HCT116 (cell line): ENCODE data around the gene ALX4.

Experiments used
- EGR1 ChIP-seq: IDR thresholded peaks from 2 replicates; pipeline ENCODE4 v1.6.1; 2012; ENCODE audit warnings: low read depth
- ELF1 ChIP-seq: IDR thresholded peaks from 2 replicates; pipeline ENCODE4 v1.6.1; 2012; ENCODE audit warnings: low read depth, borderline replicate concordance
- EZH2 ChIP-seq: fragments of 200-600 bp; sonication (generic); IDR thresholded peaks from 2 replicates; pipeline ENCODE4 v1.6.1; 2017; ENCODE audit warnings: antibody characterized with exemption, mixed run types
- POLR2A ChIP-seq: IDR thresholded peaks from 2 replicates; pipeline ENCODE4 v1.7.0; 2011; ENCODE audit warnings: borderline replicate concordance; ENCODE audit not compliant: insufficient read depth, insufficient read length; ENCODE audit errors: extremely low read depth
- POLR2AphosphoS5 ChIP-seq: IDR thresholded peaks from 2 replicates; pipeline ENCODE4 v1.6.1; 2011; ENCODE audit warnings: mild to moderate bottlenecking, low read depth, low read length, moderate library complexity
- RAD21 ChIP-seq: IDR thresholded peaks from 2 replicates; pipeline ENCODE4 v1.6.1; 2012; ENCODE audit warnings: low read depth, mild to moderate bottlenecking
- REST ChIP-seq: IDR thresholded peaks from 2 replicates; pipeline ENCODE4 v1.6.1; 2012; ENCODE audit warnings: low read depth
- SP1 ChIP-seq: IDR thresholded peaks from 2 replicates; pipeline ENCODE4 v1.6.1; 2012; ENCODE audit warnings: low read depth
- TCF7L2 ChIP-seq: IDR thresholded peaks from 2 replicates; pipeline ENCODE4 v1.7.0; 2011; ENCODE audit warnings: borderline replicate concordance, inconsistent platforms; ENCODE audit not compliant: insufficient read depth, insufficient read length; ENCODE audit errors: extremely low read depth
- ZFX ChIP-seq: fragments of 450-650 bp; IDR thresholded peaks from 2 replicates; pipeline ENCODE4 v1.6.1; 2017
- TF ChIP-seq, protein P1 (sequence below), 3 experiments: fragments of 200-600 bp in 1 of 3; sonication (generic) in 1 of 3; IDR thresholded peaks in 2 of 3; conservative IDR thresholded peaks in 1 of 3; 2 replicates each; pipeline ENCODE4 v1.5.1; 2012 to 2017; ENCODE audit warnings: low read depth in 2 of 3, low read length in 2 of 3, antibody characterized with exemption in 1 of 3, borderline replicate concordance in 1 of 3, control low read depth in 1 of 3, mild to moderate bottlenecking in 1 of 3, mixed read lengths in 1 of 3, mixed run types in 1 of 3, moderate library complexity in 1 of 3; ENCODE audit not compliant: insufficient read depth in 1 of 3
- TF ChIP-seq, protein P2 (sequence below): IDR thresholded peaks from 2 replicates; pipeline ENCODE4 v1.6.1; 2012

DNA sequence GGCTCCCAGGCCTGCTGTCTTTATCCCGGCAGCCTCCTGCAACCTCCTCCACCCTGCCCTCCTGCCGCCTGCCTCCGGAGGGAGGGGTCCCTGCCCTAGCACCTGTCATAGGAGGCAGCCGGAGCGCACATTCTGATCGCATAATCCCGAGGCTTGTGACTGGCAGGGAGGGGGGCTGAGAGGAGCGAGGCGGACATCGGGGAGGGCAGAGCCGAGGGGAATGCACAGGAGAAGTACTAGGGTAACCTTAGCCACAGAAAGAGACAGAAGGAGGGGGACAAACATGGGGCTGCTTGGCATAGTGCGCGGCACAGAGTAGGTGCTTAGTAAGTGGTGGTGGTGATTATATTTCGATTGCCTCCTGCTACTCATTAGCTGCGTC lies 9.2 kb upstream of the ALX4 start:
- TF ChIP-seq TCF7L2 (no peak), POLR2A (no peak), EZH2 (no peak), ZFX (no peak), POLR2AphosphoS5 (no peak), RAD21 (no peak), SP1 (no peak), EGR1 (no peak), REST (no peak), ELF1 (no peak)
- TF ChIP-seq, protein P1, sequence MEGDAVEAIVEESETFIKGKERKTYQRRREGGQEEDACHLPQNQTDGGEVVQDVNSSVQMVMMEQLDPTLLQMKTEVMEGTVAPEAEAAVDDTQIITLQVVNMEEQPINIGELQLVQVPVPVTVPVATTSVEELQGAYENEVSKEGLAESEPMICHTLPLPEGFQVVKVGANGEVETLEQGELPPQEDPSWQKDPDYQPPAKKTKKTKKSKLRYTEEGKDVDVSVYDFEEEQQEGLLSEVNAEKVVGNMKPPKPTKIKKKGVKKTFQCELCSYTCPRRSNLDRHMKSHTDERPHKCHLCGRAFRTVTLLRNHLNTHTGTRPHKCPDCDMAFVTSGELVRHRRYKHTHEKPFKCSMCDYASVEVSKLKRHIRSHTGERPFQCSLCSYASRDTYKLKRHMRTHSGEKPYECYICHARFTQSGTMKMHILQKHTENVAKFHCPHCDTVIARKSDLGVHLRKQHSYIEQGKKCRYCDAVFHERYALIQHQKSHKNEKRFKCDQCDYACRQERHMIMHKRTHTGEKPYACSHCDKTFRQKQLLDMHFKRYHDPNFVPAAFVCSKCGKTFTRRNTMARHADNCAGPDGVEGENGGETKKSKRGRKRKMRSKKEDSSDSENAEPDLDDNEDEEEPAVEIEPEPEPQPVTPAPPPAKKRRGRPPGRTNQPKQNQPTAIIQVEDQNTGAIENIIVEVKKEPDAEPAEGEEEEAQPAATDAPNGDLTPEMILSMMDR (IDR thresholded peaks at IDR 0.05 in 2 of 3, conservative IDR thresholded peaks at IDR 0.05 in 1 of 3; ENCODE audit: borderline replicate concordance in 1 of 3, insufficient read depth in 1 of 3, low read depth in 2 of 3, low read length in 2 of 3), result no peak
- TF ChIP-seq, protein P2, sequence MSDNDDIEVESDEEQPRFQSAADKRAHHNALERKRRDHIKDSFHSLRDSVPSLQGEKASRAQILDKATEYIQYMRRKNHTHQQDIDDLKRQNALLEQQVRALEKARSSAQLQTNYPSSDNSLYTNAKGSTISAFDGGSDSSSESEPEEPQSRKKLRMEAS, result no peak
